MG63 (cell line): Measurements from ENCODE around the gene ARX. TPM values are rescaled to one million over a fixed set of nuclear protein-coding genes. Genes with fewer than 3 reads are reported as not detected.

Experiments
- DNase-seq: peaks from one replicate; pipeline ENCODE4 v3.0.0-alpha.2; 2020
- H3K27me3 ChIP-seq: fragments of 250-450 bp; sonication (Bioruptor Pico); 2 replicates; pipeline ENCODE4 v1.5.1; 2020; ENCODE audit warnings: mild to moderate bottlenecking, moderate library complexity
- H3K36me3 ChIP-seq: fragments of 250-450 bp; sonication (Bioruptor Pico); 2 replicates; pipeline ENCODE4 v1.5.1; 2020; ENCODE audit warnings: mild to moderate bottlenecking, moderate library complexity
- H3K4me3 ChIP-seq: fragments of 250-450 bp; sonication (Bioruptor Pico); 2 replicates; pipeline ENCODE4 v1.5.1; 2020; ENCODE audit warnings: mild to moderate bottlenecking, moderate library complexity
- H3K9me3 ChIP-seq: fragments of 250-450 bp; sonication (Bioruptor Pico); 2 replicates; pipeline ENCODE4 v1.5.1; 2020; ENCODE audit warnings: mild to moderate bottlenecking, moderate library complexity
- total RNA-seq: library from RNA; depleted of rRNA; stranded (reverse); fragments of >200 nt; shearing (Covaris generic); gene quantifications from 2 replicates; pipeline ENCODE4 v1.2.3, GENCODE V29; 2014; ENCODE audit warnings: low replicate concordance

The ARX gene
- total RNA-seq, 1 experiment from 2014 or later, result not detected

DNA sequence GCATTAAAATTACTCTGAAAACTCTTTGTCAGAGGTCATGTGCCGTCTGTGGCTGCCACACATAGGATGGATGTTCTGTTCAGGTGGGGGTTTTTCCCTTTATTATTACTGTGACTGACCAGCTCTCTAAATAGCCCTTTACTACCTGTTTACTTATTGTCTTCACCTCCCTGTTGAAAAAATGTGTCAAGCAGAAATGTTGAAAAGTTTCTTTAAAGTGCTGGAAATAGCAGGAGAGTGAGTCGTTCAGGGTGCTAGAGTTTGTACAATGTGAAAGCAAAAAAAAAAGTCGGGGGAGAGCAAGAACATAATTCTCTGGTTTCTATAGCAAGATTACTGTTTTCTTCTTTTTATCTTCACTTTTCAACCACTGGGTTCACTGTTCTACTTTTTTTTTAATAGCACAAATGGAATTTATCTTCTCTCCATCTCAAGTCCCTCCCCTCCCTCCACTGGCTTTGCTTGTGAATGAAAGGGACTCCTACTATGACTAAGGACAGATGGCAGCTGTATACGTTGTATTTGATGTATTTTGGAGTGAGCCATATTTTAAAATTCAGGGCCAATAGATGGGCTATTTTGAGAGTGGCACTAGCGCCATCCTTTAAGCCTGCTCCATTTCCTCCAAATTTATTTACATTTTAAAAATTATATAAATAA lies 33.3 kb downstream of the ARX start:
- Histone ChIP-seq H3K4me3 (no peak overlapping the region), H3K36me3 (no peaks in the 10 kb centered on the region), H3K9me3 (no peaks in the 10 kb centered on the region), H3K27me3 (no peaks in the 10 kb centered on the region)
- DNase-seq, result no peak

DNA sequence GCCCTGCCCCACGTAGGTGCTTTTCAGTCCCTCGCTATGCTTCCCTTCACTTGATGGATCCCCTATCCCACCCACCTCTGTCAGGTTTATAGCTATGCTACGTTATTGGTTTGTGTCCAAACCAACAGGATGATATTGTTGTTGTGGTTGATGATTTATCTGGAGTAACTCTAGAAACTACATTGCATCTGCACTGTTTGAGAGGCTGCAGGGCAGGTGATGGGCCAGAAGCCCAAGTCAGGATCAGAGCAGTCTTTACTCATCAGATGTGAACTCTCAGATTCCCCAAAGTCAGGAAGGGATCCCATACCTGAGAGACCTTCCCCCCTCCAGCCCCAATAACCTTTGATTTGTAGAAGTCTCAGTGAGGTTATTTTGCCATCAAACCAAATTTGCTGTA lies 34.7 kb downstream of the ARX start:
- no peaks in the 10 kb centered on the region for H3K27me3 ChIP-seq
- H3K9me3 ChIP-seq, result no peaks in the 10 kb centered on the region
- H3K36me3 ChIP-seq, result no peaks in the 10 kb centered on the region
- H3K4me3 ChIP-seq, result no peak overlapping the region
- DNase-seq, result no peak

DNA sequence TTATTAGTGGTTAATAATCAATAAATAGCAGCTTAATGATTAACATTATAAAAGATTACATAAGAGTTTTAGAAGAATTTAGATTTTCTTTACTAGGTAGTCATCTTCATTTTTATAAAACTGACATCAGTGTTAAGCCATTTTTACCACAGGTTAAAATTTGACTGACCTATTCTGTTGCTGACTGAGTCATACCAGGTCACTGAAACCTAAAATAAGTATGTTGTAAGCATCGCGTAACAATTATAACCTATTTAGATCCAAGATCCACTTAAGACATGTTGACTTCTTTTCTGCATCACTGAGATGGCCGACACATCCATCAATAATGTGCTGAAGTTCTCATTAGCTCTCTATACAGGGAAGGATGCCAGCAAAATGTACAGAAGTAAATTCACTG lies 36.7 kb downstream of the ARX start:
- no peak overlapping the region for H3K4me3 ChIP-seq
- no peak for DNase-seq
- no peaks in the 10 kb centered on the region for H3K9me3 ChIP-seq
- H3K36me3 ChIP-seq, result no peaks in the 10 kb centered on the region
- H3K27me3 ChIP-seq, result no peaks in the 10 kb centered on the region

DNA sequence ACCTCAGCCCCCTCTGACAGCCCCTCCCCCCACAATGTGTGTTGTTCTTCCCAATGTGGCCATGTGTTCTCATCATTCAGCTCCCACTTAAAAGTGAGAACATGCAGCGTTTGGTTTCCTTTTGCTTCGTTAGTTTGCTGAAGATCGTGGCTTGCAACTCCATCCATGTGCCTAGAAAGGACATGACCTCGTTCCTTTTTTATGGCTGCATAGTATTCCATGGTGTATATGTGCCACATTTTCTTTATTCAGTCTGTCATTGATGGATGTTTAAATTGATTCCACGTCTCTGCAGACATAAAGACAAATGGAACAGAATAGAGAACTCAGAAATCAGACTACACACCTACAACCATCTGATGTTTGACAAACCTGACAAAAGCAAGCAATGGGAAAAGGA lies 46.0 kb downstream of the ARX start:
- Histone ChIP-seq H3K4me3 (no peak overlapping the region), H3K27me3 (no peaks in the 10 kb centered on the region), H3K9me3 (no peaks in the 10 kb centered on the region), H3K36me3 (no peaks in the 10 kb centered on the region)
- no peak for DNase-seq

DNA sequence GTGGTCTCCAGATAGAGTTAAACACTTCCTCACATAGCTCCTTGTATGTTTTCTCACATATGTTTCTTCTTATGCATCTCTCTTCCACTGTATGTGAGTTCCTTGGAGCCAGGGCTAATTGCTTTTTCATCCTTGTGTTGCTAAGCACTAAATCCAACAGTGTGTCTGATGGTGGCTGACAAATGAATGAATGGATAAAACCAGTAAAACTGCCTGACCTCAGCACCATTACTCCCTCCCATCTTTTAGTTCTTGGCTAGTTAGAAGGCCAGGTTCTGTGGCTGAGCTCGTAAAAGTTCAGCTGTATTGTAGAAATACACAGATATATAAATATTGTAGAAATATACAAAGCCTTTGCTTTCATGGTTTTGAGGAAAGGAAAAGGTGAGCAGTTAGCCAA lies 50.4 kb downstream of the ARX start:
- no peaks in the 10 kb centered on the region for H3K27me3 ChIP-seq
- H3K9me3 ChIP-seq, result no peaks in the 10 kb centered on the region
- H3K36me3 ChIP-seq, result no peaks in the 10 kb centered on the region
- DNase-seq, result no peak
- no peak overlapping the region for H3K4me3 ChIP-seq

DNA sequence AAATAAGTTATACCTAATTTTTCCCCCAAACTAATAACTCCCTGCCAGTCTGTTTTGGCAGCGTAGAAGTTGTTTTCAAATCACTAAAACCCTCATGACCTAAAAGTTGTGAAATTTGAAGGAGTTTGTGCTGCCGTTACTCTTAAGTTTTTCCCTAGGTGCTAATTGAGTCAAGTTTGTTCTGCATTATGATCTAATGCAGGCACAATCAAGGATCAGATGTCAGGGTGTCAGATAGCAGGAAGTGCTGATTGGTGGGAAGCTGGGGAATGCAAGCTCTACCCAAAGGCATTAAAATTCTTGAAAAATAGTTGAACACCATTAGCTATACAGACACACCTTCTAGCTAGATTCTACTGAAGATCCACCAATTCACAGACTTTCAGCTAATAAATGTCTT lies 51.9 kb downstream of the ARX start:
- Histone ChIP-seq H3K9me3 (no peaks in the 10 kb centered on the region), H3K4me3 (no peak overlapping the region), H3K36me3 (no peaks in the 10 kb centered on the region), H3K27me3 (no peaks in the 10 kb centered on the region)
- DNase-seq, result no peak

DNA sequence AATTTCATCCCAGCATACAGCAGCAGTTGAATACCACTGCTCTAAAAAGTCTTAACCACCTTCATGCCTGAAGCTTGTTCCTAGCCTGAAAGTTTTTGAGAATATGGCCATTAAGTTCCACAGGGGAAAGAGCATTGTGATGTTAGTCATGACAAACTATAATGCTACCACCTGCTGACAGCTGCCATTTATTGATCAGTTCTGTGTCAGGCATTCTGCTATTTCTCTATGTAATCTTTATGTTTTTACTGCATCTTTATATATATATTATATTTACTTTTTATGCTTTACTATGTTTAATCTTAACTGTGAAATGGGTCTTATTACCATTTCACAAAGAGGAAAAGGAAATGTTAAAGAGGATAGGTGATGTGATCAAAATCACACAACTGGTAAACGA lies 54.0 kb downstream of the ARX start:
- Histone ChIP-seq H3K27me3 (no peaks in the 10 kb centered on the region), H3K9me3 (no peaks in the 10 kb centered on the region)
- no peak for DNase-seq

DNA sequence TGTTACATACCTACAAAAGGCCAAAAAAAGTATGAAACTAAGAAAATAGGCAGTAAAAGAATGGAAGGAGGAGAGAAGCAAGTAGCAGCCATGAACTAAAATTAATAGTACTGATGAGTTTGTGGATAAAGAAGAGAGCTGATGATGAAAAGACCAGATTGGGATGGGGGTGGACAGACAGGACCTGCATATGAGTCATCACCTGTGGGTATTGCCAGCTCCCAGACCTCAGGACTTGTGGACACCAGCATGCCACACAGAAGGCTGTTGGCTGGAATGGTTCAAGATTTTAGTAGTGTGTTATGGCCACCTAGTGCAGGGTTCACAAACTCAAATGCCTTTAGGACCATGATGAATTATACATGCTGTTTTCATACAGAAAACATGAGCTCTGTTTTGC lies 58.9 kb downstream of the ARX start:
- H3K4me3 ChIP-seq, result no peak overlapping the region
- no peaks in the 10 kb centered on the region for H3K27me3 ChIP-seq
- no peaks in the 10 kb centered on the region for H3K36me3 ChIP-seq
- H3K9me3 ChIP-seq, result no peaks in the 10 kb centered on the region
- peak; percentile 5 for DNase-seq

More for the DNA sequence above, 54.0 kb downstream of the ARX start:
- no peaks in the 10 kb centered on the region for H3K36me3 ChIP-seq
- no peak overlapping the region for H3K4me3 ChIP-seq

DNA sequence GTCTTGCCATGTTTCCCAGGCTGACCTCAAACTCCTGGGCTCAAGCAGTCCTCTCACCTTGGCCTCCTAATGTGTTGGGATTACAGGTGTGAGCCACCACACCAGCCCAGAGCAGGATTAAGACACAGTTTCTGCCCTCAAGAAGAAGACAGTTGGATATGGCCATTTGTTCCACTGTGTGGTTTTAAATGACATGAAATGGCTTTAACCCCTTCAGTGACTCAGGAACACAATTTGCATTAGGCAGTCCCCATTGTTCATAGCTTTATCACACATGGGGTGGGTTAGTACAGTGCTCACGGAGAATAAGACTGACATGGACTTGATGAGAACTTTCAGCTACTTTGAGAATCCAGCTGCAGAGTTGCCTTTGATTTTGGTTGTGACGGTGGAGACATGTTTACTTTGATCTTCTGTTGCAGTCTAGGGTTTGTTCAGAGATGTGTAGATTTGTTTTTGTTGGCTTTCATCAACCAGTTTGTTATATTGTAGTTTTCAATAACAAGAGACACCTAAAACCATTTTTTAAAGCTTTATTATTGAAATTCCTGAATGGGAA lies 60.3 kb downstream of the ARX start:
- Histone ChIP-seq H3K9me3 (no peaks in the 10 kb centered on the region), H3K27me3 (no peaks in the 10 kb centered on the region), H3K4me3 (no peak overlapping the region), H3K36me3 (no peaks in the 10 kb centered on the region)
- DNase-seq, result no peak

DNA sequence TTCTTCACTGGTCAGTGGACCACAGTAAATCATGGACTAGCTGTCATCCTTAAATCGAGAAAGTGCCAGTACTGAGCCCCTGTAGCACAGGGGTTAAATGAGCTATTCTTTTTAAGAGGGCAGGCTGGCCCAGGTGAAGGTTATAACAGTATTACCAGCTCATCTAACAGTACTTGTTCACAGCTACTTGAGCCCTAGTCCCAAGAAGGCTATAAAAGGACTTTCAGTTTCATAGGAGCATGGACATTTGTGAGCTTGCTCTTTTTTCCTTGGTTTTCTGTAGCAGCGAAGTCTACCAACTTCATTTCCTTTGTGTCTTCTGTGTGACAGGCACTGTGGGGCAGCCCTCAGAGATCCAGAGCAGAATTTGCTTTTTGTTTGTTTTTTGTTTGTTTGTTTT lies 61.0 kb downstream of the ARX start:
- Histone ChIP-seq H3K27me3 (no peaks in the 10 kb centered on the region), H3K4me3 (no peak overlapping the region), H3K9me3 (no peaks in the 10 kb centered on the region), H3K36me3 (no peaks in the 10 kb centered on the region)
- no peak for DNase-seq
